ENCODE measurements around the gene FUT8. TPM values are rescaled to one million over a fixed set of nuclear protein-coding genes. Genes with fewer than 3 reads are reported as not detected.
A peak's percentile ranks its signal among the peaks of the same experiment; 100 is the strongest.

Gene FUT8
- total RNA-seq, 4 donors from 2014 or later = 29.2 to 55.5 (median 41.1) TPM

DNA sequence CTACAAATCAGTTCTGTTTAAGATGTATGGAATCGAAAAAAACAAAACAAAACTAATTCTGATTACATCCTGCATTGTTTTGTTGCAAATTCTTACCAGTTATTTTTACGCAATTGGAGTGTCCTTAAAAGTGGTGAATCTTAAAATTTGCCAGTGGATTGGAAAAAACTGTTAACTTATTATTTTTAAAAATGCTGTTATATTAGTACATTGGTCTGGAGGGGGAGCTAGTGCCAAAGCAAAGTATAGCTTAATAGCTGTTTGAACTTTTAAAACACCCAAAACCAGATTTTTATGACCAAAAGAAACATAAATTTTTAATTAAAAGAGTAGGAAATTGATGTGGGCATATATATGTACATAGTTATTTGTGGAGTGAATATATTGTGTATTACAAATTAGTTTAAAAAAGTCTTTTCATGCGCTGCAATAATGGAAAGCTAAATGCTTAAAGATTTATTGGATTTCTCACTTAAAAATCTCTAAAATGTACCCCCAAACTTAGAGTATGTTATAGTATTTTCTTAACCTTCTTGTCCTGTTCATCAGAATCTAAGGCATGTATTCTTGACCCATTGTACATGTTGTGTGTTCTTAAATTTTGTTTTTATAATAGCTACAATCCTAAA, 2.5 kb downstream of the FUT8 start:
- Histone ChIP-seq H3K27ac (no peak overlapping the region), H3K9me3 (no peaks in the 10 kb centered on the region), H3K4me1 (peaks cover 4 to 13% of the 10 kb centered on the region in 2 donors), H3K4me3 (replicated peaks in 1 of 3) (no peak overlapping the region), H3K36me3 (no peaks in the 10 kb centered on the region), H3K27me3 (no peaks in the 10 kb centered on the region)
- DNase-seq = peak in 1 of 2 donors; percentile 14
- intact Hi-C loops (cut with DNase I) = loop anchor here (5.0 to 10.0 kb wide), 3 partner anchors 193 to 540 kb away; no protein-coding TSS in a partner anchor
- TF ChIP-seq, protein P1, sequence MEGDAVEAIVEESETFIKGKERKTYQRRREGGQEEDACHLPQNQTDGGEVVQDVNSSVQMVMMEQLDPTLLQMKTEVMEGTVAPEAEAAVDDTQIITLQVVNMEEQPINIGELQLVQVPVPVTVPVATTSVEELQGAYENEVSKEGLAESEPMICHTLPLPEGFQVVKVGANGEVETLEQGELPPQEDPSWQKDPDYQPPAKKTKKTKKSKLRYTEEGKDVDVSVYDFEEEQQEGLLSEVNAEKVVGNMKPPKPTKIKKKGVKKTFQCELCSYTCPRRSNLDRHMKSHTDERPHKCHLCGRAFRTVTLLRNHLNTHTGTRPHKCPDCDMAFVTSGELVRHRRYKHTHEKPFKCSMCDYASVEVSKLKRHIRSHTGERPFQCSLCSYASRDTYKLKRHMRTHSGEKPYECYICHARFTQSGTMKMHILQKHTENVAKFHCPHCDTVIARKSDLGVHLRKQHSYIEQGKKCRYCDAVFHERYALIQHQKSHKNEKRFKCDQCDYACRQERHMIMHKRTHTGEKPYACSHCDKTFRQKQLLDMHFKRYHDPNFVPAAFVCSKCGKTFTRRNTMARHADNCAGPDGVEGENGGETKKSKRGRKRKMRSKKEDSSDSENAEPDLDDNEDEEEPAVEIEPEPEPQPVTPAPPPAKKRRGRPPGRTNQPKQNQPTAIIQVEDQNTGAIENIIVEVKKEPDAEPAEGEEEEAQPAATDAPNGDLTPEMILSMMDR (IDR thresholded peaks at IDR 0.05) = peak; percentile 12 to 71 (median 43)
- no peak for TF ChIP-seq POLR2A (IDR thresholded peaks at IDR 0.05)
- WGBS, 2 donors = 77 to 81% methylated on average over 3 of the region's 3 CpGs

- H3K27ac ChIP-seq = no peak overlapping the region
- no peak overlapping the region for H3K4me3 ChIP-seq (replicated peaks in 1 of 3)
- no peak for DNase-seq
- TF ChIP-seq, protein P1 (IDR thresholded peaks at IDR 0.05) = no peak
- TF ChIP-seq POLR2A (IDR thresholded peaks at IDR 0.05) = no peak
- peaks cover 4 to 13% of the 10 kb centered on the region in 2 donors for H3K4me1 ChIP-seq
- H3K9me3 ChIP-seq = no peaks in the 10 kb centered on the region
- intact Hi-C loops (cut with DNase I) = loop anchor here (10.0 kb wide), 1 partner anchor 539 kb away; no protein-coding TSS in a partner anchor
- H3K36me3 ChIP-seq = no peaks in the 10 kb centered on the region
- 95% methylated on average over 3 of the region's 3 CpGs for WGBS, 2 donors
- no peaks in the 10 kb centered on the region for H3K27me3 ChIP-seq
Measured at GRCh38 chr14:65415613-65416012, 3.1 kb downstream of the FUT8 start.

DNA sequence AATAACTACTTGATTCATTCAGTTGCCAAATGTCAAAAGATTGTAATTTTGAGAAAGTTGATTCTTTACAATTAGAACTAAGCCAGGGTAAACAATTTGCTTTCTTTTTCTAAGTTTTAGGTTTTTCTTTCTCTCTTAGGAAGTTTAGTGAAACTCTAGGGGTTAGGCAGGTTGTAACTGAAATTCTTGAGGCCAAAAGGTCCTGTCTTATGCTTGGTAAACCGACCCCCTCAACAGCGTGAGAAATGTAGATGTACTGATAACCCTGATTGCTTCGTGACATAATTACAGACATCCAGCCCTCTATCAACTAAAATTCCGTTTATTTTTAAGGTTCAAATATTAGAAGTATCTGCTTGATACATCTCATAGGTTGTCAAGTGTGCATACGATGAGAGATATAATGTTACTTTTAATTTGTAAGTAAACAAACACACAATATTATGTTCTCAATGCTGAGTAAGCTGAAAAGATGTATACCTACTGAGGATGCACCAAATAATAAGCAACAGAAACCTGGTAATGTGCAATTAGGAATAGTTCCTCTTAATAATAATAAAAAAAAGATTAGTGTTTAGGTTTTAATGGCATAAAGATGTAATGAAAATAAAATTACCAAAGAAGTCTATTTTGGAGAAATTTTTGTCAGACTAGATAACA, 7.2 kb downstream of the FUT8 start:
- no peak overlapping the region for H3K27ac ChIP-seq
- no peak for DNase-seq
- no peaks in the 10 kb centered on the region for H3K36me3 ChIP-seq
- H3K27me3 ChIP-seq = no peaks in the 10 kb centered on the region
- no peak overlapping the region for H3K4me3 ChIP-seq (replicated peaks in 1 of 3)
- peaks cover 0 to 9% of the 10 kb centered on the region in 2 donors for H3K4me1 ChIP-seq
- WGBS, 2 donors = 82 to 87% methylated on average over 5 of the region's 5 CpGs
- TF ChIP-seq POLR2A (IDR thresholded peaks at IDR 0.05) = no peak
- TF ChIP-seq, protein P1 (IDR thresholded peaks at IDR 0.05) = no peak
- intact Hi-C loops (cut with DNase I) = loop anchor here (10.0 kb wide), 1 partner anchor 535 kb away; no protein-coding TSS in a partner anchor
- no peaks in the 10 kb centered on the region for H3K9me3 ChIP-seq

DNA sequence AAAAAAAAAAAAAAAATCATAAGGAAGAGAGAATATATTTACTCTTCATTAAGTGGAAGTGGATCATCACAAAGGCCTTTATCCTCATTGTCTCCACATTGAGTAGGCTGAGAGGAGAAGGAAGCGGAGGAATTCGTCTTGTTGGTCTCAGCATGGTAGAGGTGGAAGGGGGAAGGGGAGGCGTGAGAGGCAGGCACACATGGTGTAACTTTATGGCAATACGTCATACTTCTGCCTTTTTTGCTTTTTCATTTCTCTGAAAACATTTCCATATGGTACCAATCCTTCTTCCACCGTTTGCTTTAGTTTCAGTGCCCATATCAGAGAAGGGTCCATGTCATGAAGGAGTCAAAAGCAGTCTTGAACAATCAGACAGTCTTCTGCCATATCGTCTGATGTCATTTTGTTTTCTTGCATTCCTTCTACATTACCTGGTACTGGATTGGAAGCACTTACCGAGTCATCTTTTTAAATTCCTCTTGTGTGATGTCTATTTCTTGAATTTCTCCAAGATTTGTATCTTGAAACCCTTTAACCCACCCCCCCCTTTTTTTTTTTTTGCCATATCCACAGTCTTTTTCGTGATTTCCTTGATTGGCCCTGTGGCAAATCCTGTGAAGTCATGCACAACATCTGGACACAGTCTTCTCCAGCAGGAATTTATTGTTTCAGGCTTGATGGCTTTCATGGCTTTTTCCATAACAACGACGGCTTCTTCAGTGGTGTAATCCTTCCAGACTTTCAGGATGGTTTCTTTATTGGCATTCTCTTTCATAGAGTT, 8.9 kb downstream of the FUT8 start:
- WGBS, 2 donors = 73 to 79% methylated on average over 10 of the region's 10 CpGs
- peak overlapping the region in 1 of 3 donors; percentile 7 for H3K27ac ChIP-seq

More for the DNA sequence above, 8.9 kb downstream of the FUT8 start:
- intact Hi-C loops (cut with DNase I) = no loop called here
- DNase-seq = peak; percentile 18 to 27
- no peak for TF ChIP-seq POLR2A (IDR thresholded peaks at IDR 0.05)
- TF ChIP-seq, protein P1 (IDR thresholded peaks at IDR 0.05) = no peak
- H3K9me3 ChIP-seq = no peaks in the 10 kb centered on the region
- H3K4me3 ChIP-seq (replicated peaks in 1 of 3) = no peak overlapping the region
- H3K4me1 ChIP-seq = peaks cover 0 to 9% of the 10 kb centered on the region in 2 donors
- H3K36me3 ChIP-seq = no peaks in the 10 kb centered on the region
- H3K27me3 ChIP-seq = no peaks in the 10 kb centered on the region

Data from thyroid gland (tissue), 4 donors.